Skeletal muscle cell (primary cell): ENCODE data around the gene SSUH2.

ENCODE experiments used
- DNase-seq: peaks from one replicate; pipeline ENCODE4 v3.0.0-alpha.2; 2010; ENCODE audit warnings: low read depth
- H3K4me3 ChIP-seq: 2 replicates; pipeline ENCODE4 v1.5.1; 2011; ENCODE audit warnings: low read depth, mild to moderate bottlenecking, control low read depth, low read length, moderate library complexity

SSUH2 gene

DNA sequence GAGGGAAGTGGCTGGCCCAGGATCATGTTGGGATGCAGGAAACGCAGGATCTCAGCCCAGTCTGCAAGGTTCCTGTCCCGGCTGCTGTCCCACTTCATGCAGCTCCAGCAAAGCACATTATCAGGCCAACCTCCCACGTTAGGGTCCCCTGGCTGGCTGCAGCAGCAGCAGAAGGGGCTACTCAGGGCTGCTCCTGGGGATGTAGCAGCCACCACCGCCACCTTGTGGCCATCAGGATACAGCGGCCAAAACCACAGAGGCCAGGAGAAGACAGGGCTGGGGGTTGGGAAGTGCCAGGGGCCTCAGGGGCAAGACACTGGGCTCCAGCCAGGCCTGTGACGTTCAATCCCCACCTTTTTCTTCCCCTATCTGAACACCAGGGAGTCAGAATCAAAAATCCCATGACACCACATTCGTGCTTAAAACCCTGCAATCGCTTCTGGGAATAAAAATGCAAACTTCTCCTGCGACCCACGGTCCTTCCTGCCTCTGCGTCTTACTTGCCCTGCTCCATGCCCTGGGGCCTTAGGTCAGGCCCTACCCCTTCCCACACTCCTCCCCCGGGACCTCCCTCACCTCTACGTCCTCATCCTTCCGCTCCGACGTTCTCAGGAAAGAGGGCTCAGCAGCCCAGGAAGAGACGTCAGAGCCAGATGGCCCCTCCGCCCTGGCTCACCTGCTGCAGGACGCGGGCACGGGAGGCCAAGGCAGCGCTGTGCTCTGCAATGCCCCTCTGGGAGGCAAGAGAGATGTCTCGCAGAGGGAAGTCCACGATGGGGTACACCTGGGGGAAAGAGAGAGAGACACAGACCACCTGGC lies 21.5 kb downstream of the SSUH2 start:
- no peak overlapping the region for H3K4me3 ChIP-seq
- peak; percentile 29 for DNase-seq

GRCh38 chr3:8621872-8622271 lies 22.7 kb downstream of the SSUH2 start:
- peak; percentile 83 for DNase-seq
- no peak overlapping the region for H3K4me3 ChIP-seq

DNA sequence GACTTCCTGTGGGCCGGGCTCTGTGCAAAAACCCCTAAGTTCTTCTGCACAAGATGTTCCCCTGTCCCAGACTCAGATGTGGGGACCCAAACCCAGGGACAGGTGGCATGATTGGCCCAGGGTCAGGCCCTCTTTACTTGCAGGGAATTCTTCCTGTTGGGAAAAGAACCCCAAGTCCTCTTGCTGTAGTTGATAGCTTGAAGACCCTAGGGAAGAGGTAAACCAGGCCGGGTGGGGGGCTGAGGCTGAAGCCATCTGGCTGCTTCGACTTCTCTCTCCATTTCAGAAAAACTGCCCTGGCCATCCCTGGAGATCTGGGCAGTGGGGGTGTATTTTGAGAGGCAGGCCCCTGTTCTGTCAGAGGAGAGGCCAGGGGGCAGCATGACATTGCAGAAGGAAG lies 23.5 kb downstream of the SSUH2 start:
- H3K4me3 ChIP-seq, result no peak overlapping the region
- no peak for DNase-seq

GRCh38 chr3:8619548-8619947 lies 25.1 kb downstream of the SSUH2 start:
- DNase-seq, result no peak
- no peak overlapping the region for H3K4me3 ChIP-seq

GRCh38 chr3:8618950-8619349 lies 25.6 kb downstream of the SSUH2 start:
- H3K4me3 ChIP-seq, result no peak overlapping the region
- no peak for DNase-seq

GRCh38 chr3:8617921-8618320 lies 26.7 kb downstream of the SSUH2 start:
- H3K4me3 ChIP-seq, result no peak overlapping the region
- no peak for DNase-seq

DNA sequence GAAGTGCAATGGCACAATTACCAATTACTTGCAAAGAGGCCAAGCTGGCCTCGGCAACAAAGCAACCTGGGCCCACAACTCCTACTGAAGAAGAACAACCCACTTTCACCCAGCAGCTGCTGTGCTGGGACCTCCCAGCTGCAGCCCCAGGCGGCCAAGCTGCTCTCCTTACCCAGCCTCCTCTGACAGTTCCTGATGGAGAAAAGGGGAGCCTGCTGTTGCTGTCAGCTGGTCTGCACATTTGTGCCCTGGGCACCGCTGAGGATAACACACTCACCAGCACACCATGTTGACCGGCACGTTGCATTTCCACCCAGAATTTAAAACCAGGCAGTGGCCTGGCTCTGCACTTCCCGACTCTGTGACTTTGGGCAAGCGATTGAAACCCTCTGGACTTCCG lies 33.6 kb downstream of the SSUH2 start:
- H3K4me3 ChIP-seq, result no peak overlapping the region
- DNase-seq, result no peak

DNA sequence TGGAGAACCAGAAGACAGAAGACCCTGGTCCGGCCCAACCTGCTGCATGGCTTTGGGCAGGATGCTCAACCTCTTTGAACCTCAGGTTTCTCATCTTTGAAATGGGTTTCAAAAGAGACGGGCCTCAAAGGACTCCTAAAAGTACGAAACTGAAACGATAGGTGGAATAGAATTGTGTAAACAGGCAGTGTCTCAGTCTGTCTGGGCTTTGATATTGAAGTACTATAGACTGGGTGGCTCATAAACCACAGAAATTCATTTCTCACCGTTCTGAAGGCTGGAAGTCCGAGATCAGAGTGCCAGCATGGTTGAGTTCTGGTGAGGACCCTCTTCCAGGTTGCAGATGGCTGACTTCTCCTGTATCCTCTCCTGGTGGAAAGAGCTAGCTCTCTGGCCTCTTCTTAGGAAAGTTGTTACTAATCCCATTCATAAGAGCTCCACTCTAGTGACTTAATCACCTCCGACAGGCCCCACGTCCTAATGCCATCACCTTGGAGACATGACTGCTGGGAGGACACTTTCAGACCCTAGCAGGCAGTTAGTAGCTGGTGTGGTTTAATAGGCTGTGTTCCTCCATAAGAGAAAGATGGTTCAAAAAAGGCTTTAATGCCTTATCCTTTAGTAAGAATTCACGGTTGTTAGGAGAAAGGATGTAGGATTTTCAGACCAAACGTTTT lies 35.7 kb downstream of the SSUH2 start:
- DNase-seq, result no peak
- no peak overlapping the region for H3K4me3 ChIP-seq

- DNase-seq, result no peak
- no peak overlapping the region for H3K4me3 ChIP-seq
These were observed 36.4 kb downstream of the SSUH2 start for GRCh38 chr3:8608041-8608790.

GRCh38 chr3:8607234-8608040 lies 37.2 kb downstream of the SSUH2 start:
- no peak overlapping the region for H3K4me3 ChIP-seq
- DNase-seq, result no peak

DNA sequence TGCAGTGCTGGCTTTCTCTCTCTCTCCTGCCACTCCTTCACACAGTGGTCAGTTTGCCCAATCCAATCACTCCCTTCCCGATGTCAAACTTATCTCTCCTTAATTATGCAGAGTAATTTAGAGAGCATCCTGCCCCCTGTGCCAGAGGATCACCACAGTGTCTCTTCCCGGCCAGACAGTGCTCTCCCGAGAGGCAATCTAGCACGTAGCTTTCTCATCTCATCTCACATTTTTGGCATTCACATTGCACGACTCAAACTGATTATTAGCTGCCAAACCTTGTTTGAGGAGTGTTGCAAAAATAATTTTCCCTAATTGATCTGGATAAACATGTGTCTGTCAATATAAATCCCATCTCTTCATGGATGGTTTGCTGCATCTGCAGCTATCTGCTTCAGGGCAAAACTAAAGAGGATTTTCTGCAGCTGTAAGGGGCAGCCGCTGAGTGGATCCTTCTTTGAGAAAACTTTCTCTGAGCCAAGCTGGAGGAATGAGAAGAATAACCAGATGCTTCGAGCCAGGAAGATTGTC lies 37.8 kb downstream of the SSUH2 start:
- no peak overlapping the region for H3K4me3 ChIP-seq
- DNase-seq, result no peak

DNA sequence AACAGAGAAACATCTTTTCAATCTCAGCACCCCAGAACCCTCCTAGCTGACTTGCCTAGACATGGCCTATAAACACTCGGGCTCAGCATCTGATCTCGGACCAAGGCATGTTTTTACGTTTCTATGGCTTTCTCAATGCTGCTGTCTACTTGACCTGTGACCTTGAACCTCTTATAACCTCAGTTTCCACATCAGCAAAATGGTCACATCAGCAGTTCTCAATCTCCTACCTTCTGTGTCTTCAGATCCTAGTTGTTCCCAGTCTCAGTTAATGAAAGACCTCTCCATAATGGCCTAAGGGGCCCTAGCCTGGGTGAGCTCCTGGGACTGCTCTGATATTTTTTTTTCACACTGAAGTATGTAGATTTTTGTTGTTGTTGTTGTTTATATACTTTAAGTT lies 39.6 kb downstream of the SSUH2 start:
- H3K4me3 ChIP-seq, result no peak overlapping the region
- no peak for DNase-seq

- DNase-seq, result no peak
These were observed 40.6 kb downstream of the SSUH2 start for GRCh38 chr3:8604006-8604405.

GRCh38 chr3:8603115-8603710 lies 41.4 kb downstream of the SSUH2 start:
- no peak overlapping the region for H3K4me3 ChIP-seq
- DNase-seq, result no peak

More at GRCh38 chr3:8604006-8604405, 40.6 kb downstream of the SSUH2 start:
- no peak overlapping the region for H3K4me3 ChIP-seq

DNA sequence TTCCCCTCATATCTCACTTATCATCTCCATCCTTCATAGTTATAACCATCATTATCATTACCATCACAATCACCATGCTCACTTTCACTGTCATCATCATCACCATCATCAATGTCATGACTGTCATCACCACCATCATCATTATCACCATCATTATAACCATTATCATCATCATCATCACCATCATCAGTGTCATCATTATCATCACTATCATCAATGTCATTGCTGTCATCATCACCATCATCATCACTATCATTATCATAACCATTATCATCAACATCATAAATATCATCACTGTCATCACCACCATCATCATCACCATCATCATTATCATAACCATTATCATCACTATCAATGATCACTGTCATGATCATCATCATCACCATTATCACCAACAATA lies 44.1 kb downstream of the SSUH2 start:
- no peak overlapping the region for H3K4me3 ChIP-seq

DNA sequence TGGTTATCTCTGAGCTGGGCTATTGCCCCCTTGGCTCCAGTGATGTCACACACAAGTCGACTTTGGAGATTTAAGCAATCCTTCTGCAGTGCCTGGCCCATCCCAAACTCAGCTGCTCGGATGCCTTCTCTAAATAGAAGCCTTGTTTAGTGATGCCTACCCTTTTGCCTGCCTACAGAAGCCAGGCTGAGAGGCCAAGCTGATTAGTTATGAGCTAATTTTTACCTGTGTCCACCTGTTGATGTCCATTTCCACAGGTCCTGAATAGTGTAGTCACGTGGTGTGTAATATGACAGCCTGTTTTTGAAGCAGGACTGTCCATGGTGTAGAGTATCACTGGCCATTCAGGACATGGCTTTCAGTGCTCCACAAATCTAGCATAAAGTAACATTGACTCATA lies 45.5 kb downstream of the SSUH2 start:
- no peak overlapping the region for H3K4me3 ChIP-seq
- no peak for DNase-seq

More for the DNA sequence above, 44.1 kb downstream of the SSUH2 start:
- no peak for DNase-seq

- H3K4me3 ChIP-seq, result no peak overlapping the region
- no peak for DNase-seq
These were observed 47.3 kb downstream of the SSUH2 start for GRCh38 chr3:8597219-8597853.
